ENCODE data around the gene GDF2.

Gene GDF2

GRCh38 chr10:47335906-47336305 is 13.7 kb downstream of the GDF2 start:
- no peak for DNase-seq

GRCh38 chr10:47336387-47337134 is 14.3 kb downstream of the GDF2 start:
- no peak for DNase-seq

DNA sequence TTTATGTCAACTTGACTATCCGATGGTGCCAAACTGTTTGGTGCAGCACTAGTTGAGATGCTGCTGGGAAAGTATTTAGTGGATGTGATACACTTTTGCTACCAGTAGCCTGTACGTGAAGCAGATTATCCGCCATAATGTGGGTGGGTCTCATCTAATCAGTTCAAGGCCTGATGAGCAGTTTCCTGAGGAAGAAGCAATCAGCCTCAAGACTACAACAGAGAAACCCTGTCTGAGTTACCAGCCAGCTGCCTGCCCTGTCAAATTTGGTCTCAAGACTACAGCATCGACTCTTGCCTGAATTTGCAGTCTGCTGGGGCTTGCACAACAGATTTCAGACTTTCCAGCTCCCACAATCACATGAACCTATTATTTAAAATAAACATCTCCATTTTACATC is 15.1 kb downstream of the GDF2 start:
- DNase-seq: no peak

GRCh38 chr10:47339186-47339735 is 17.0 kb downstream of the GDF2 start:
- no peak for DNase-seq

- no peak for DNase-seq
Measured at GRCh38 chr10:47339759-47340607, 17.7 kb downstream of the GDF2 start.

- peak; percentile 64 for DNase-seq
Measured at GRCh38 chr10:47340608-47341170, 18.4 kb downstream of the GDF2 start.

GRCh38 chr10:47344996-47345870 is 23.0 kb downstream of the GDF2 start:
- DNase-seq: no peak

DNA sequence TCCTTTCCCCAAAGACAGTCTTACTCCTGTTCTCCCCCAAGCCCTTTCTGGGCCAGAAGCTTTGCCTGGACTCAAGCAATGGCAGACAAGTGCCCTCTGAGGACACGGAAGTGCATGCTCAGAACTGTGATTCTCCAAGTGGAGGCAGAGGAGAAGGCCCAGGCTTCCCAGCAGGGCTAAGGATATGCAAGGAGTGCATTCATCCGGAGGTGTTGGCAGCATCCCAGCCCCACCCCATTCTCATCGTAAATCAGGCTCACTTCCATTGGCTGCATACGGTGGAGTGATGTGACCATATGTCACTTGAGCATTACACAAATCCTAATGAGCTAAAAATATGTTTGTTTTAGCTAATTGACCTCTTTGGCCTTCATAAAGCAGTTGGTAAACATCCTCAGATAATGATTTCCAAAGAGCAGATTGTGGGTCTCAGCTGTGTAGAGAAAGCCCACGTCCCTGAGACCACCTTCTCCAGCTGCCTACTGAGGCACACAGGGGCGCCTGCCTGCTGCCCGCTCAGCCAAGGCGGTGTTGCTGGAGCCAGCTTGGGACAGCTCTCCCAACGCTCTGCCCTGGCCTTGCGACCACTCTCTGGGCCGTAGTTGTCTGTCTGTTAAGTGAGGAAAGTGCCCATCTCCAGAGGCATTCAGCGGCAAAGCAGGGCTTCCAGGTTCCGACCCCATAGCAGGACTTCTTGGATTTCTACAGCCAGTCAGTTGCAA is 24.5 kb downstream of the GDF2 start:
- no peak for DNase-seq

- DNase-seq: no peak
Measured at GRCh38 chr10:47347303-47347675, 25.0 kb downstream of the GDF2 start.

DNA sequence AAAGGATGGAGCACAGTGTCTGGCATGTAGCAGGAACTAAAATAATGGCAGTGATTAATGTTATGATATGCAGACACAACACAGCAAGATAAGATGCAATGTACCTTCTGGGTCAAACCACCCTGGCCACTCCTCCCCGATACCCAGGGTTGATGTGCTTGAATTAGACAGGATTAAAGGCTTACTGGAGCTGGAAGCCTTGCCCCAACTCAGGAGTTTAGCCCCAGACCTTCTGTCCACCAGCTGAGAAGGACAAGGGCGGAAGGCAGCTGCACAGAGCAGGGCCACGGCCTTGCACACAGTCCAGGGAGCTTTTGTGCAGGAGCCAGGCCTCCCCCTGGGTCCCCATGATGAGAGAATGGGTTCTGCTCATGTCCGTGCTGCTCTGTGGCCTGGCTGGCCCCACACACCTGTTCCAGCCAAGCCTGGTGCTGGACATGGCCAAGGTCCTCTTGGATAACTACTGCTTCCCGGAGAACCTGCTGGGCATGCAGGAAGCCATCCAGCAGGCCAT is 25.9 kb downstream of the GDF2 start, which contains the start of gene RBP3:
Gene RBP3, plus strand, starts transcription at position 226 of the 514 bp plus-strand sequence. Its CDS starts 122 bp downstream, at position 348.
- DNase-seq: no peak

GRCh38 chr10:47348661-47349470 is 26.6 kb downstream of the GDF2 start:
- no peak for DNase-seq

DNA sequence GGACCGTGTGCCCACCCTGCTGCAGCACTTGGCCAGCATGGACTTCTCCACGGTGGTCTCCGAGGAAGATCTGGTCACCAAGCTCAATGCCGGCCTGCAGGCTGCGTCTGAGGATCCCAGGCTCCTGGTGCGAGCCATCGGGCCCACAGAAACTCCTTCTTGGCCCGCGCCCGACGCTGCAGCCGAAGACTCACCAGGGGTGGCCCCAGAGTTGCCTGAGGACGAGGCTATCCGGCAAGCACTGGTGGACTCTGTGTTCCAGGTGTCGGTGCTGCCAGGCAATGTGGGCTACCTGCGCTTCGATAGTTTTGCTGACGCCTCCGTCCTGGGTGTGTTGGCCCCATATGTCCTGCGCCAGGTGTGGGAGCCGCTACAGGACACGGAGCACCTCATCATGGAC is 27.3 kb downstream of the GDF2 start:
- DNase-seq: no peak

- no peak for DNase-seq
Measured at GRCh38 chr10:47349941-47350371, 27.7 kb downstream of the GDF2 start.

DNA sequence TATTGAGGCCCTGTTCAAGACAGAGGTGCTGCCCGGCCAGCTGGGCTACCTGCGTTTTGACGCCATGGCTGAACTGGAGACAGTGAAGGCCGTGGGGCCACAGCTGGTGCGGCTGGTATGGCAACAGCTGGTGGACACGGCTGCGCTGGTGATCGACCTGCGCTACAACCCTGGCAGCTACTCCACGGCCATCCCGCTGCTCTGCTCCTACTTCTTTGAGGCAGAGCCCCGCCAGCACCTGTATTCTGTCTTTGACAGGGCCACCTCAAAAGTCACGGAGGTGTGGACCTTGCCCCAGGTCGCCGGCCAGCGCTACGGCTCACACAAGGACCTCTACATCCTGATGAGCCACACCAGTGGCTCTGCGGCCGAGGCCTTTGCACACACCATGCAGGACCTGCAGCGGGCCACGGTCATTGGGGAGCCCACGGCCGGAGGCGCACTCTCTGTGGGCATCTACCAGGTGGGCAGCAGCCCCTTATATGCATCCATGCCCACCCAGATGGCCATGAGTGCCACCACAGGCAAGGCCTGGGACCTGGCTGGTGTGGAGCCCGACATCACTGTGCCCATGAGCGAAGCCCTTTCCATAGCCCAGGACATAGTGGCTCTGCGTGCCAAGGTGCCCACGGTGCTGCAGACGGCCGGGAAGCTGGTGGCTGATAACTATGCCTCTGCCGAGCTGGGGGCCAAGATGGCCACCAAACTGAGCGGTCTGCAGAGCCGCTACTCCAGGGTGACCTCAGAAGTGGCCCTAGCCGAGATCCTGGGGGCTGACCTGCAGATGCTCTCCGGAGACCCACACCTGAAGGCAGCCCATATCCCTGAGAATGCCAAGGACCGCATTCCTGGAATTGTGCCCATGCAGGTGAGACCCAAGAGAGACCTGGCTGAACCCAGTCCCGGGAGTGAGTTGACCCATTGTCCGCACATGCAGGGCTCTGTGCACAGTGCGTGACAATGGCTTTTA is 28.7 kb downstream of the GDF2 start:
- DNase-seq: no peak

DNA sequence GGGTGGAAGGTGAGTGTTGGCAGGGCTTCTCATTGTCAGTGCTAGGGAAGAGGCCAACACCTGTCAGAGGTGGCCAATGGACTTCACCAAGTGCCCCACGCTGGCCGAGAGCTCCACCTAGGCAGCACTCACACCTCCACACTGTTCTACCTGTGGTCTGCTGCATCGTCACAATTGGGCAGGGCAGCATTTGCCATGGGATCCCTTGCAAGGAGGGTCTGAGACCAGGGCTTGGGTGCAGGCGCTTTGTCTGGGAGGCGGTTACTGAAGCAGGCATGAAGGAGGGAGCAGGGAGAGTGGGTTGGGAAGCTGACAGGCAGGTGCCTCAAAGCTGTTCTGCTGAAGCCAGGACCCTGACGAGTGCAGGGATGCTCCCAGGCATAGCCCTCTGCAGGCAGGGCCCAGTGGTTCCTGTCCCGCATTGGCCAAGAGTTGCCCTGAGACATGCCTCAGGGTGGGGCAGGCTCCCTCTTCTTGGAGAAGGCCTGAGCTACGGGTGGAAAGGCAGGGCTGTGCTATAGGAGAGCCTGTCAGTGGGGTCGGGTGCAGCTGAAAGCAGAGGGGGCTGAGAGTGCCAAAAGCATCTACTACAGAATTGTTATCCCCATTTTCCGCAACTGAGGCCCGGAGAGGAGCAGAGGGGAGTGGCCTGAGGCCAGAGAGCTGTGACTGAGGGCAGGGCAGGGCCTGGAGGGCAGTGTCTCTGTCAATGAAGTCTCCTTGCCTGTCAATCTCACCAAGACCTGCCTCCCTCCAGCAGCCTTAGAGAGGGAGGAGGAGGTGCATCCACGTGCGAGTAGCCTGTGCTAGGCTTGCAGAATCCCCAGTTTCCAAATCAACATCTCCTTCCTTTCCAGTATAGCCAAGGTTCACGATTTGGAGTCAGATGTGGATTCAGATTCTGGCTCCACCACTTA is 29.9 kb downstream of the GDF2 start:
- no peak for DNase-seq

DNA sequence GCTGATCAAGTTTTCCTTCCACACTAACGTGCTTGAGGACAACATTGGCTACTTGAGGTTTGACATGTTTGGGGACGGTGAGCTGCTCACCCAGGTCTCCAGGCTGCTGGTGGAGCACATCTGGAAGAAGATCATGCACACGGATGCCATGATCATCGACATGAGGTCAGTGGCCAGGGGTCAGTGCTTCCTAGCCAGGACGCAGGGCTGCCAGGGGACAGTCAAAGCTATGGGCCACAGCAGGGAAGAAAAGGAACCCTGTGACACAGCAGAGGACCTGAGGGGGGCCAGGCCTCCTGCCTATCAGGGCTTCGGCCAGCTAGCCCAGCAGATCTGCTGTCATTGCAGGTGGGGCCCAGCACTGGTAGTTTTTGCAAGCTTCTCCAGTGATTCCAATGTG is 31.1 kb downstream of the GDF2 start:
- no peak for DNase-seq

GRCh38 chr10:47354165-47354564 is 31.9 kb downstream of the GDF2 start:
- no peak for DNase-seq

DNA sequence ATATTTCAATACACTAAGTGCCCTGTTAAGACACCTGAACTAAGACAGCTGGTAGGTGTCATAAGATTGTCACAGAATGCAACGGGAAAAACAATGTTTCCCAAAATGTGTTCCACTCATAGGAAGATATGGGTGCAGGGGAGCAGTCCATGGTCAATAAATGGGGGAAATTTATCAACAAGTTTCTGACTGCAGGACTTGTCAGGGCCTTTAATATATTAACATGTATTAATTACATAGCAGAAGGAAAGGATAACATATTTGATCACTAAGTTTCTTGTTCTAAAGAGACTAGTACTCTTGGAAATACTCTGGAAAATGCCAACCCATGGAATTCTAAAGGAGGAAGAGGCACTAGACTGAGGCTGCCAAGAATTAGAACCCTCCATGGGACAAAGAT is 32.6 kb downstream of the GDF2 start:
- DNase-seq: no peak

Data from CD4-positive, alpha-beta T cell treated with Interleukin-17A for 1 hour (primary cell).